SH-SY5Y (cell line): ENCODE results near the gene PTGFR.

Experiments
- GATA2 ChIP-seq: IDR thresholded peaks from 2 replicates; pipeline ENCODE4 v1.6.1; 2011; ENCODE audit warnings: mild to moderate bottlenecking, low read depth, low read length
- GATA3 ChIP-seq: IDR thresholded peaks from 2 replicates; pipeline ENCODE4 v1.6.1; 2011; ENCODE audit warnings: low read depth, mild to moderate bottlenecking, low read length, moderate library complexity

Gene PTGFR

DNA sequence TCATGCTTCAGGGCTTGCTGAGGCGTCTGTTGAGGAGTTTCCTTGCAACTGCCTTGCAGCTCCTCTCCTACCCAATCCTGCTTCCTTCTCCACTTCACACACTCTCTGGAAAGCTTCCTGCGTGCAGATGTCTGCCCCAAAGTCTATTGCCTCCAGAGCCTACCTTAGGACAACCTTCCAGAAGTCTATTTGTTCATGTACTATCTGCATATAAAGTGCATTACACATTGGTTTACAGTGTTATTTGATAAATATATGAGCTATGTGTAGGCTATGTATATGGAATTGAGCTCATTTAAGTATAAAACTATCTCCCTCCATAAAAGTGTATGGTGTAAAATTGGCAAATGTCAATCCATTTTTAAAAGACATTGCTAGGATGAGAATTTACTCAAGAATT, 9.8 kb downstream of the PTGFR start:
- TF ChIP-seq GATA3 (no peak), GATA2 (no peak)

DNA sequence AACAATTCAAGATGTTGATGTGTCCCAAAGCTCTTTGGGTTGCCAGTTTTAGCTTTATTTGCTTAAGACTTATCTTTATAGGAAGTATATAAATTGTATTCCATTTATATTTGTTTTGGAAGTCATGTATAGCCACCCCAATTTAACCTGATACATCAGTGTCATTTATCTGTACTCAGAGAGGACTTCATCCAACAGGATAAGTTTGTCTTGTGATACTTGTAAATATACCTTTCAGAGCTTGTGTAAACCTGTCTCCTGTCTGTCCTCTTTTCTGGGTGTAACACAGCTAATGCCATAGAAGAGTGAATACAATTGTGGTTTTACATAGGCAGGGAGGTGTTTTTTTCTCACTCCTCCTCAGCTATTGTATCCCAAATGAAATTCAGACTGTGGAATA, 10.4 kb downstream of the PTGFR start:
- TF ChIP-seq GATA2, result no peak
- TF ChIP-seq GATA3, result no peak

DNA sequence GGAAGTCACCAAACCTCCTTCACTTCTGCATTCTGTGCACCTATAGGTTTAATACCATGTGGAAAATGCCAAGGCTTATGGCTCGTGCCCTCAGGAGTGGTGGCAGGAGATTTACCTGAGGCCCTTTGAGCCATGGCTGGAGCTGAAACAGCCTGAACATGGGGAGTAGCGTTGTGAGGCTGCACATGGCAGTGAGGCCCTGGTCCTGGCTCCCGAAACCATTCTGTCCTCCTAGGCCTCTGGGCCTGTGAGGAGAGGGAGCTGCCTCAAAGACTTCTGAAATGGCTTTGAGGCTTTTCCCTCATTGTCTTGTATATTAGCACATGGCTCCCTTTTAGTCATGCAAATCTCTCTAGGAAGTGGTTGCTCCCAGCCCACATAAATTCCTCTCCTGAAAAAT, 20.6 kb downstream of the PTGFR start:
- TF ChIP-seq GATA3 (no peak), GATA2 (no peak)

DNA sequence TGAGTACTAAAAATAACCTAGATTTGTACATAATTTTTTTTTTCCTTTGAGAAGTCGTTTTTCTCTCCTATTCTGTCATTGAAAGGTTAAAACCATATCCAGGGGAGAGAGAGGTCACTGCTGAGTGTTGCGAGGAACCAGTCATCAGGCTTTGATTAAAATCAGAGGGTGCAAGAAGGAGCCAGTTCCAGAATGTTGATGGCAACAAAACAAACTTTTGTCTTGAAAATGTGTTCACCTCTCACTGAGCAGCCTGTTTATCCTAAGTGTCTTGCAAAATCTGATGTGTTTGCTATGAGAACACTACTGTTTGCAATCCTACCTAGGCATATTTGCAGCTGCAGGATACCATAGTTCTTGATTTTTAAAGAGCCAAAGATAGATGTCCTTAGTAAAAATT, 25.9 kb downstream of the PTGFR start:
- no peak for TF ChIP-seq GATA2
- no peak for TF ChIP-seq GATA3

DNA sequence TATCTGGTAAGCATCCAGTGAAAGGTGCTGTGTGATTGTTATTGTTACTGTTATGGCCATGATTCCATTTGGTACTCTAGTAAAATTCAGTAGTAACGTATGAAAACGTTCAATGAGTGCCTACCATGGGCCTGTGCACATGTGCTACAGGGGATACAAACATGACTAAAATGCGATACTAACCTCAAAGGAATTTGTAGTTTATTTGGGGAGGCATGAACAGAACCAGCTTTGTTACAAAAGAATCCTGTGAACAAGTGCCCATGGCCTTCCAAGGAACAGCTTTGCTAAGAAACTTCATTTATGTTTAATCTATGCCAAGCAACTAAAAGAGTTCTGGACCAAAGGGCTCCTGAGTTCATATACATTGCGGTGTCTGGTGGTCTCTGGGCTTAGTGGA, 28.7 kb downstream of the PTGFR start:
- TF ChIP-seq GATA2 (no peak), GATA3 (no peak)

DNA sequence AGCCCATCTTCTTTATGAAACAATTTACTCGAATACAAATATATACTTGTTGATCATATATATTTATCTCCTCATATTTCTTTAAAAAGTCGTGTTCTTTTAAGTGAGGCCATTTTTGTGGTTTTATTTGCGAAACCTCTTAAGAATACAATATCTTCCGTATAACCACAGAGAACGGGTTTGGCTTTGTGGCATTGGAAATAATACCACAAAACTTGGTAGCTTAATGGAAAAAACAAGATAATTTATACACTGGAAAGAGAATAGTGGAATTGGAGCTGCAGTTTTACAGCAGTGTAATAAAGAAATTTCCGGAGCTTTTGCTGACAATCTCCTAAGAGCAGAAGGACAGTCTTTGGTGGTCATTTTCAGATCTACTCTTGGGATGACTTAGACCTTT, 29.4 kb downstream of the PTGFR start:
- TF ChIP-seq GATA3 (no peak), GATA2 (no peak)

DNA sequence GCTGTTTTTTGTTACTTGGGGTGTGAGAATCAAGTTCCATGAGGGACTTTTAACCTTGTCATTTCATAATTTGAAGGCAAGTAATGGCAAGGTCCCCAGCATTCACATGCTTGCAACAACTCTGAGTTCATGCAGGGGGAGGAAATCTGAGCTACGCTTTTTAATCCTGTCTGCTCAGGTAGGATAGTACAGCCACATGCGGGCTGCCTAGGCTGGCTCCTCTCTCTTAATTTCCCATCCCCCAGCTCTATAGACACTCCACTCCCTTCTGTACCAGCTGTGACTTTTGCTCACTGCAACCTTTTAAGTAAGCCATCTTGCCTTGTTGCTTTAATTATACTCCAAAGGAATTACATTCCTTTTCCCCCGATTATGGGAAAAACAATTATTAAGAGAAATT, 30.1 kb downstream of the PTGFR start:
- TF ChIP-seq GATA3, result no peak
- TF ChIP-seq GATA2, result no peak

DNA sequence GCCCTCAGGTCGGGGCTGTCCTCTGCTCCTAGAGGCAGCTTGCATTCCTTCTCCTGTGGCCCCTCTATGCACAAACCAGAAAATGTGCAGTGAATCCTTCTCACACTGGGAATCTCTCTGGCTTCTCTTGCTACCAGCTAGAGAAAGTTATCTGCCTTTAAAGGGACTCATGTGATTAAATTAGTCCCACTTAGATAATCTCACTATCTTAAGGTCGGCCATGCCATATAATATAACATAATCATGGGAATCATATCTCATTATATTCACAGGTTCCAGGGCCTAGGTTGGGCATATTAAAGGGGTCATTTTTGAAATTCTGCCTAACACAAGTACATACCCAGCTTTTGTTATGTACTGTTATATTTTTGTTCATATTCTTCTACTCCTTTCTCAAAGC, 31.4 kb downstream of the PTGFR start:
- TF ChIP-seq GATA2 (no peak), GATA3 (no peak)

DNA sequence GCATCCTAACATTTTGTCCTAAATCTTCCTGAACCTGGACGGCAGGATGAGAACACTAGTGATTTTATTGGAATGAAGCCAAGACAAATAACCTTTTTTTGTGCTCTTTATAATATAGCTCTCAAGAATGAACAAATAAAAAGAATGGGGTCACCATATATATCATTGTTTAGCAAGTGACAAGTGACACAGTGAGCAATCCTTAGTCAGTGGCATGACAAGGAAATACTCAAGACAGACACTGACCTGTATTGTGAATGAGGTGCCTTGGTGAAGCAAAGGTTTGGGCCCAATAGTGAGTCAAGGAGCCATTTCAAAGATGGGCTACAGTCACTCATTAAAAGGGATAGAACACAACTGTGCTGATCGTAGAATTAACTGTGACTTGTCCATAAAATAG, 35.7 kb downstream of the PTGFR start:
- no peak for TF ChIP-seq GATA2
- no peak for TF ChIP-seq GATA3

DNA sequence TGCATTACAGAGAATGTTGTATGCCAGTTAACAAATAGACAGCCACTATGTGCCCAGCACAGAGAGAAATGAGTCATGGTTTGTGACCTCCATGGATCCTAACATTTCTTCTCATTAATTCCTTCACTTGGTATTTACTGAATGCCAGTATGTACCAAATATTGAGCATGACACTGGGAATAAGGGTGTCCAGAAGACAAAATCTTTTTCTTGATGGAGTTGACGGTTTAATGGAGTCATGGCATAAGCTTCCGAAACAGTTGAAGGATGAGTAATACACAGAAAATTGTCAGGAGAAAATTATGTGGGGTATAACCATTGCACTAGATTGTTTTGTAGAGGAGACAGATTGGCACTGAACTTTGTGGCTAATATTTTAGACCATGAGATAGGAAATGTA, 36.9 kb downstream of the PTGFR start:
- TF ChIP-seq GATA2, result no peak
- no peak for TF ChIP-seq GATA3

DNA sequence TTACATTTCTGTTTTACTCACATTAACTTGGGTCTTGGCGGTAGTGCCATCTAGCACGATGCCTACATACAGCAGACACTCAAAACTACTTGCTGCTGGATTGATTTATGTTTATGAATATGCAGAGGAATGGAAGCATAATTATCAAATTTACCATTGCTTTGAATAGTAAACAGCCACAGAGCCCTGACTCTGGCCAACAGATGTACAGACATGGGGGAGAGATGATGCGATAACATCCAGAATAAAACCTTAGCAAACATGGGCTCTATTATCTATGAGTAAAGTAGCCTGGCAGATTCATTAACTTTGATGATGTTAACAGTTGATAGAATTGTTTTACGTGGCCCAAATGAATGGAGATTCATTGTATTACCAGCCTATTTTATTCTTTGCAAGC, 42.8 kb downstream of the PTGFR start:
- TF ChIP-seq GATA2, result peak; percentile 67; the same call in 1 of the 2 replicates
- peak; percentile 80 for TF ChIP-seq GATA3

DNA sequence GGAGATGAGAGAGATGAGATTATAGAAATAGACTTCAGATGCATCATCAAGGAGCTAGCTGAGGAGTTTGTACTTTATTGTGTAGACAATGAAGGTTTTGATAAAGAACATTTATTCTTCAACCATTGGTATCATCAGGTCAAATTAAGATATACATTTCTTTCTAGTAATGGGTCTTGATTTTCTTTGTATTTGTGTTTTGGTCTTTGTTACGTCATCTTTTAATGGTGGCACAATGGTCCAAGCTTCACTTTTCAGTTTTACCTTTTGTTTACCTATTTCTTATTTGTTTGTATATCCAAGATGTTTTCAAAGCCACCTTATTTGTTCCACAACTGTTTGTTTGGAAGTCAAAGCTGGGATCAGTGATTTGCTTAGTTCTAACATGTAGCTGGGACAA, 44.5 kb downstream of the PTGFR start:
- TF ChIP-seq GATA2 (no peak), GATA3 (no peak)

DNA sequence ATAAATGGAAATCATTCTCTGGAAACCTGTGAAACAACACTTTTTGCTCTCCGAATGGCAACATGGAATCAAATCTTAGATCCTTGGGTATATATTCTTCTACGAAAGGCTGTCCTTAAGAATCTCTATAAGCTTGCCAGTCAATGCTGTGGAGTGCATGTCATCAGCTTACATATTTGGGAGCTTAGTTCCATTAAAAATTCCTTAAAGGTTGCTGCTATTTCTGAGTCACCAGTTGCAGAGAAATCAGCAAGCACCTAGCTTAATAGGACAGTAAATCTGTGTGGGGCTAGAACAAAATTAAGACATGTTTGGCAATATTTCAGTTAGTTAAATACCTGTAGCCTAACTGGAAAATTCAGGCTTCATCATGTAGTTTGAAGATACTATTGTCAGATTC, 45.7 kb downstream of the PTGFR start:
- no peak for TF ChIP-seq GATA3
- no peak for TF ChIP-seq GATA2

DNA sequence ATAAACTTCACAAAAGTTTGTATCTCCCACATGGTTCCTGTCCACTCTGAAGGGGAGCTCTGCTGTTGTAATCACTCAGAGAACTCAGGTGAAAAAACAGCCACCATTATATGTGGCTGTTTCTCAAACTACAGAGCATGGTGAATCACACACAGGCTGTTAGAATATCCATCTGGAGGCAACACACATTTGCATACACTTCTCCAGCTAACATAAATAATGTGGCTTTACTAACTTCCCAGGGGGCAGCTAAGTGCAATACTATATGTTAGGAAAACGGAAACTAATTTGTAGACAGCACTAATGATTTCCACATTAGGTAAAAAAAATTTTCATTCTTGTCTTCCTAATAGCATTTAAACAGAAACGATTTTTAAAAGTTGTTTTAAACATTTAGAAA, 49.3 kb downstream of the PTGFR start:
- TF ChIP-seq GATA2 (no peak), GATA3 (no peak)

DNA sequence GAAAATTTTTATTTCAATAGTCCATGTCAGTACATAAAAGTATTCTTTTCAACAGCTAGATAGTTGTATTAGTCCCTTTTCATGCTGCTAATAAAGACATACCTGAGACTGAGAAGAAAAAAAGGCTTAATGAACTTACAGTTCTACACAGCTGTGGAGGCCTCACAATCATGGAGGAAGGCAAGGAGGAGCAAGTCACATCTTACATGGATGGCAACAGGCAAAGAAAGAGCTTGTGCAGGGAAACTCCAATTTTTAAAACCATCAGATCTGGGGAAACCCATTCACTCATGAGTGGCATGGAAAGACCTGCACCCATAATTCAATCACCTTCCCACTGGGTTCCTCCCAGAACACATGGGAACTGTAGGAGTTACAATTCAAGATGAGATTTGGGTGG, 50.7 kb downstream of the PTGFR start:
- no peak for TF ChIP-seq GATA2
- TF ChIP-seq GATA3, result no peak

DNA sequence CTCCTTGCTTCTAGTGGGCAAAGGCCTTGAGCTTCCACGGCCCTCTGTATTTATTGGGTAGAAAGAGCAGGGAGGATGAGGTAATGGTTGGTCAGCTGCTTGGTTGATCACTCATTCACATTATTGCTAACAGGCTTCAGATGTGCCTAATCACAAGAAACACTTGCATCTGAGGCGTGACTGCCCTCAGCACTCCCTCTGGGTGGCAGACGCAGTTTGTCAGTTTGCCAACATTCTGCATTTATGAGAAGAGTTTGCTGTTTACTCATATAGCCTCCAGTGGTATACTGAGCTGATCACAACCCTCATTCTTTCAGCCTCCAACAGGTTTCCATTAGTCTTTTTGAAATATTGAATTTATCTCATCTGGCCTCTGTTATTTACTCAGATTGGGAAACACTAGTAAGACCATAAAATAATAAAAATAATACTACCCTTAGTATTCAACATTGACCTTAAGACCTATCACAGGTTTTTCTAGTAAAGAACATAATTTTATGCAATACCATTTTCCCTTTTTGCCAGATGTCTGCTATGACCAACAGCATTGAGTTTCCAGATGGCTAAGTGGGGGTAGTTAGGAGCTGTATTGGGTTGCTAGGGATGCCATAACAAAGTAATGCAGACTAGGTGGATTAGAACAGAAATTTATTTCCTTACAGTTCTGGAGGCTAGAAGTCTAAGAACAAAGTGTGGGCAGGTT, 53.3 kb downstream of the PTGFR start:
- no peak for TF ChIP-seq GATA3
- TF ChIP-seq GATA2, result no peak

DNA sequence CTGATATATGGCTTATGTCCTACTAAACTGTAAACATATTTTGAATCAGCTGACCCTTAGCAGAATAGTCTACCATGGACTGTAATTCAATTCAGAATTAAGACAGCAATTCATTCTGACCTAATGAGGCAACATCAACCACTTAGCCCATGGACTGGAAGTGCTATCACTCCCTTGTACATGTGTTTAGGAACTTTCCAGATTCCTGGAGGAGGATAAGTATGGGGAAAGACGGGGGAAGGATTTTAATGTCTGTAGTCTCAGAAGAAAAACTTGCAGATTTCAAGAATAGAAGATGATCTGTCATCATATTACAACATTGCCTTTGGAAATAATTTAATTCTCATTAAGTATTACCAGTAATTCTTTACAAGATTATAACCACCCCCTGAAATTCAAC, 56.3 kb downstream of the PTGFR start:
- TF ChIP-seq GATA3, result no peak
